Muscle of arm (tissue), 14 donors: Measurements from ENCODE around the gene P2RY11. TPM values are rescaled to one million over a fixed set of nuclear protein-coding genes. Genes with fewer than 3 reads are reported as not detected.

Experiments
- DNase-seq: peaks from one replicate; pipeline ENCODE4 v3.0.0-alpha.2; 2013
- long read RNA-seq, 11 donors: transcript quantifications; one replicate each; lab custom pipeline, GENCODE V29; 2026
- polyA plus RNA-seq, 12 donors: library from polyadenylated mRNA; unstranded; fragments of 120-200 nt; gene quantifications; one replicate each; pipeline ENCODE4 v1.2.1, GENCODE V29; 2013; ENCODE audit not compliant: insufficient read length in 12 of 12

P2RY11 gene, protein sequence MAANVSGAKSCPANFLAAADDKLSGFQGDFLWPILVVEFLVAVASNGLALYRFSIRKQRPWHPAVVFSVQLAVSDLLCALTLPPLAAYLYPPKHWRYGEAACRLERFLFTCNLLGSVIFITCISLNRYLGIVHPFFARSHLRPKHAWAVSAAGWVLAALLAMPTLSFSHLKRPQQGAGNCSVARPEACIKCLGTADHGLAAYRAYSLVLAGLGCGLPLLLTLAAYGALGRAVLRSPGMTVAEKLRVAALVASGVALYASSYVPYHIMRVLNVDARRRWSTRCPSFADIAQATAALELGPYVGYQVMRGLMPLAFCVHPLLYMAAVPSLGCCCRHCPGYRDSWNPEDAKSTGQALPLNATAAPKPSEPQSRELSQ
- polyA plus RNA-seq, result 10 to 100 TPM in 3 of 12 donors, 1 to 10 TPM in 8, not detected in 1; 6.8 to 12.5 (median 8.7) TPM
- long read RNA-seq, donor 1, result 0 reads
- long read RNA-seq, donor 2, result 0 reads
- long read RNA-seq, donor 3, result 0 reads
- long read RNA-seq, donor 4, result 0 reads
- long read RNA-seq, donor 5, result 0 reads
- long read RNA-seq, donor 6, result 0 reads
- long read RNA-seq, donor 7, result 0 reads
- long read RNA-seq, donor 8, result 0 reads
- long read RNA-seq, donor 9, partial matches to known transcripts, result 0 of 1 reads
- long read RNA-seq, donor 9, other reads (novel, unspliced or antisense), result 0 of 1 reads
- long read RNA-seq, donor 10, result 0 reads
- long read RNA-seq, donor 11, partial matches to known transcripts, result 123 of 249 reads
- long read RNA-seq, donor 11, other reads (novel, unspliced or antisense), result 126 of 249 reads

DNA sequence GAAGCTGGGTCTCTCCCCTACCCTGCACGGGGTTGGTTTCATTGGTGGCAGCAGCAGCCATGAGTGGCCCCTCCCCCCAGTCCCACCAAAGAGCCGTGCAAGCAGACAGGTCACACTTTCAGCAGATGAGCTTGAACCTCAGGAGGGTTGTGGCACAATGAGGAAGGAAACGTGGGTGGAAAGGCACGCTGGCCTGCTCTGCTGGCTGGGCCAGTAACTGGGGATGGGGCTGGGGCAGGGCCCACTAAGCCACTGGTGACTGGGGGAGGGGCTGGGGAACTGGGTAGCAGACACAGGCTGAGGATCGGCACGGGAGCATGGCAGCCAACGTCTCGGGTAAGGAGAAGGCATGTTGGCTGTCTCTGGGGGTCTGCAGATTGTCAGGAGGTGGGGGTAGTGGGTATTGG is at the start of gene P2RY11:
TSS of gene P2RY11 (plus strand) at position 289 of the 407 bp plus-strand sequence. CDS start at position 318, 29 bp downstream.
- no peak for DNase-seq

DNA sequence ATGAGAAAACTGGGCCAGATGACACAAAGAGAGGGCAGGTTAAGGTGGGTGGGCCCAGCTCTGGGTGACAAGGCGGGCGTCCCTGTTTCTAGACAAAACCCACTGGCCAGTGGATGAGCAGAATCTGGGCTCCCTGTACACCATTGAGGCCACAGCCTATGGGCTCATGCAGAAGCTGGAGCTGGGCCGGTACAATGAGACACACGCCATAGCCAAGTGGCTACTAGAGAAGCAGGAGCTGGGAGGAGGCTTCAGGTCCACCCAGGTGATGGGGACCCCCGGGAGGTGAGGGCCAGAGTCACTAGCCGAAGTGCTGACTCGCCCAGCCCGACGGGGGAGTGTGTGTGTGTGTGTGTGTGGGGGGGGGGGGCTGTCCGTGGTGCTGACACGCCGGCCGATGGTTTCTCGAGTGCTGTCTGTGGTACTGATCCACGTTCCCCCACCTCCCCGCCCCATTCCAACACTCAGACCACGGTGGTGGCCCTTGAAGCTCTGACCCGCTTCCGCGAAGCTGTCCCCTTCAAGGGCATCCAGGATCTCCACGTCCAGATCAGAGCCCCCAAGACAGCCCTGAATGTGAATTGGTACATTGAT is 49.7 kb upstream of the P2RY11 start:
- DNase-seq, result no peak

DNA sequence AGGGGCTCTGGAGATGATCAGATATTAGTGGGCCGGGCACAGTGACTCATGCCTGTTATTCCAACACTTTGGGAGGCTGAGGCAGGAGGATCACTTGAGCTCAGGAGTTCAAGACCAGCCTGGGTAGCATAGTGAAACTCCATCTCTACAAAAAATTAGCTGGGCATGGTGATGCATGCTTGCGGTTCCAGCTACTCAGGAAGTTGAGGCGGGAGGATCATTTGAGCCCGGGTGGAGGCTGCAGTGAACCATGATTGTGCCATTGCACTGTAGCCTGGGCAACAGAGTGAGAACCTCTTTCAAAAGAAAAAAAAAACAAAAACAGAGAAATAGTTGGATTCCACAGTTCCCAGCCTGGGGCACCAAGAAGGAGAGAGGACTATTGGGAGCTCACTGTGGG is 43.3 kb upstream of the P2RY11 start:
- no peak for DNase-seq

DNA sequence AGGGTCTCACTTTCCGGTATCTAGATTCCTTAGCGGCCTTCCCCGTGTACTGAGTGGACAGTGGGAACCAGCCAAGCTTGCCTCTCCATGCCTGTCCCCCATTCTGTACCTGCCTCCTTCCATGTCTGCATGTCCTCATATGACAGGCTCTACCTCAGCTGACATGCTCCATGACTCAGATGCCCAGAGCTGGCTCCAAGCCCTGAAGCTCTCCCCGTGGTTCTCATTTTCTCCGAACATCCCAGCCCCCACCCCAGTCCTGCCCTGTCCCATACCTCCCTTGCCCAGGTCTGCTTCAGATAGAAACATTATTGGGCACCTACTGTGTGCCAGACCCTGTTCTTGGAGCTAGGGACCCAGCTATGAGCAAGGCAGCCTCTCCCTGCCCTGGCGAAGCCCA is 42.4 kb upstream of the P2RY11 start:
- DNase-seq, result no peak

DNA sequence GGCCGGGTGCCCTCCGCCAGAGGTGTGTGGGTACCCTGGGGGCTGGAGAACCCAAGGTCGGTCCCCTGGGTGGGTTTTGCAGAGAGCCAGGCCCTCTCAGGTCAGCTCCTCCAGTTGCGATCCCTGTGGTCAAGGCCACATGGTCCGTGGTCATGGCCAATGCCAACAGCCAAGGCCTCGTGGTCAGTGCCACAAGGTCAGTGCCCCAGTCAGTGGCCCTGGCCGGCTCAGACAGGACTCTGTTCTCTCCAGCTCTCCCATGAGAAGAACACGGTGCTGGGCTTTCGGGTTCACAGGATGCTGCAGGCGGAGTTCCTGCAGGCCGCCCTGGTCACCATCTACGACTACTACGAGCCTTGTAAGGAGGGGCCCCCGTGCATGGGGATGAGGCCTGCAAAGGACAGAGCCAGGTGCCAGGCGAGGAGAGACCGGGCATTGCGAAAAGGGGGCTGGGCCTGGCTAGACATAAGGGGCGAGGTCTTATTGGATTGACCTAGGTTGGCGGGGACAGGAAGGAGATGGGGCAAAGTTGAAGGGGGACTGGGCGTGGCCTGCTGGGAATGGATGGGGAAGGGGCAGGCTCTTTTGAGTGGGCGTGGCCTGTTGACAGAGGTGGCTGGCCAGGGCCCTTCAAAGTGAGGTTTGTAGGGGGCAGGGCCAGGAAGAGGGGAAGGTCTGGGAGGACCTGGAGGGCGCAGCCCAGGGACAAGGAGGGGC is 40.6 kb upstream of the P2RY11 start:
- no peak for DNase-seq

DNA sequence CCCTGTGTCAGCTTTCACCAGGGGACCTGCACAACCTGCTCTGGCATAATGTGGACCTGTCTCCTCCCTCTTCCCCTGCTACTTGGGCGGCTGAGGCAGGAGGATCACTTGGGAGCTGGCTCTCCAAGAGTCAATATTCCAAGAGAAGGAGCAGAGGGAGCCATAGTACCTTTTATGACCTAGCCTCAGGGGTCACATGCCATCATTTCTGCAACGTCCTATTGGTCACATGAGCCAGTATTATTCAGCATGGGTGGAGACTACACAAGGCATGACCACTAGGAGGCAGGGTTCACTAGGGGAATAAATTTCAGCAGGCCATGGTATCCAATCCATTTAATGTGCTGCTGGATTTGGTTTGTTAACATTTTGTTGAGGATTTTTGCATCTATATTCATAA is 37.3 kb upstream of the P2RY11 start:
- DNase-seq, result no peak

DNA sequence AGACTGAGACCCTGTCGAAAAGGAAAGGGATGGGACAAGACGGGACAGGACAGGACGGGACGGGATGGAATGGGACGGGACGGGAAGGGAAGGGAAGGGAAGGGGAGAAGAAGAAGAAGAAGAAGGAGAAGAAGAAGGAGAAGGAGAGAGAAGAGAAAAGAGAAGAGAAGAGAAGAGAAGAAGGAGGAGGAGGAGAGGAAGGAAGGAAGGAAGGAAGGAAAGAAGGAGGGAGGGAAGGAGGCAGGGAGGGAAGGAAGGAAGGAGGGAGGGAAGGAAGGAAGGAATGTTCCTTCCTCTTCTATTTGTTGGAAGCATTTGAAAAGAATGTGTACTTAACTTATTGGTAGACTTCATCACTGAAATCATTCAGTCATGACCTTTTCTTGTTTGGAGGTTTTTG is 35.0 kb upstream of the P2RY11 start:
- no peak for DNase-seq

DNA sequence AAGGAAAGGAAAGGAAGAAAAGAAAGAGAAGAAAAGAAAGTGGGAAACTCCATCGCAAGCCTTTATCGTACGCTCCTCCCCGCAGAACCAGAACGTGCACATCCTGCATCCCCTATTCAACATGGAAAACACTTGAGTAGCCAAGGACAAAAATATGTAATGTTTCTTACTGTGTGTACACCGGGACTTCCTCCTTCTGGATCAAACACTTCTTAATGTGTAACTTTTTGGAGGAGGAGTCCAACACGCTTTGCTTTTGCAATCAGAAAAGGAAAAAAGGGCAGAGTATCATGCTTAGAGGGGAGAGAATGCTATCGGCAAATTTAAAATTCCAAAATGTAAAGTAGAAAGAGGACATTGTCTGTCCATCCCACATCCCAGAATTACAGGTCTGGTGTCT is 33.2 kb upstream of the P2RY11 start:
- no peak for DNase-seq

DNA sequence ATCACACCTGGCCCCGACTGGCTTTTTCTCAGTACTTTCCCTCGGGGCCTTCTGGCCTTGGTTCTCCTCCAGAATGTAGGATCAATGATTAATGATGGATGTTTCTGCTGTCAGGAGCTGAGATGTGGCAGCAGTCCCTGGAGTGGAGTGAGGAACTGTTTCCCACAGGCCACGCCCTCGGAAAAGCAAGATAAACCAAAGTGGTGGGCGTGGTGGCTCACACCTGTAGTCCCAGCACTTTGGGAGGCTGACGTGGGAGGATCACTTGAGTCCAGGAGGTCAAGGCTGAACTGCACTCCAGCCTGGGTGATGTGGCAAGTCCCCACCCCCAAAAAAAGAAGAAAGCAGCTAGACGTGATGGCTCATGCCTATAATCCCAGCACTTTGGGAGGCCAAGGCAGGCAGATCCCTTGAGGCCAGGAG is 32.5 kb upstream of the P2RY11 start:
- DNase-seq, result no peak

DNA sequence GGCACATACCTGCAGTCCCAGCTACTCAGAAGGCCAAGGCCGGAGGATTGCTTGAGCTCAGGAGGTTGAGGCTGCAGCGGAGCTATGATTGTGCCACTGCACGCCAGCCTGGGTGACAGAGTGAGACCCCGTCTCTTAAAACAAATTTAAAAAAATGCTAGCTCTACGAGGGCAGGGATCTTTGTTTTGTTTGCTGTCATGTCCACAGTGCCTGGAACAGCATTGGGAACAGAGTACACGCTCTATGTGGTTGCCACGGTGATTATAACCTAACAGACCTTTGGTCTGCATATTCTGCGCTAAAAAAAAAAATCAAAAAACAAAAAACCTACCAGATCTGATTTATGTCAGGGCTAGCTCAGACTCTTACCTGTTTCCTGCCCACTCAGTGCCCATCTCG is 27.6 kb upstream of the P2RY11 start:
- no peak for DNase-seq

DNA sequence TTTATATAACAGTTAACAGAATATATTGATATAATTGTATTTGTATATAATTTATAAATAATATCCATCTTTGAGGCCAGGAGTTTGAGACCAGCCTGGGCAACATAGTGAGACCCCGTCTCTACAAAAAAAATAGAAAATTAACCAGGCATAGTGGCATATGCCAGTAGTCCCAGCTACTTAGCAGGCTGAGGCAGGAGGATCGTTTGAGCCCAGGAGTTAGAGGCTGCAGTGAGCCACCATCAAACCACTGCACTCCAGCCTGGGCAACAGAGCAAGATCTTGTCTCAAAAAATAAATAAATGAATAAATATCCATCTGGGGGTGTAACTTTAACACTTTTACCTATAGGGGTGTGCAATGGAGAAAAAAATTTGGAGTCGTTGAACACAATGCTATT is 26.7 kb upstream of the P2RY11 start:
- DNase-seq, result no peak

DNA sequence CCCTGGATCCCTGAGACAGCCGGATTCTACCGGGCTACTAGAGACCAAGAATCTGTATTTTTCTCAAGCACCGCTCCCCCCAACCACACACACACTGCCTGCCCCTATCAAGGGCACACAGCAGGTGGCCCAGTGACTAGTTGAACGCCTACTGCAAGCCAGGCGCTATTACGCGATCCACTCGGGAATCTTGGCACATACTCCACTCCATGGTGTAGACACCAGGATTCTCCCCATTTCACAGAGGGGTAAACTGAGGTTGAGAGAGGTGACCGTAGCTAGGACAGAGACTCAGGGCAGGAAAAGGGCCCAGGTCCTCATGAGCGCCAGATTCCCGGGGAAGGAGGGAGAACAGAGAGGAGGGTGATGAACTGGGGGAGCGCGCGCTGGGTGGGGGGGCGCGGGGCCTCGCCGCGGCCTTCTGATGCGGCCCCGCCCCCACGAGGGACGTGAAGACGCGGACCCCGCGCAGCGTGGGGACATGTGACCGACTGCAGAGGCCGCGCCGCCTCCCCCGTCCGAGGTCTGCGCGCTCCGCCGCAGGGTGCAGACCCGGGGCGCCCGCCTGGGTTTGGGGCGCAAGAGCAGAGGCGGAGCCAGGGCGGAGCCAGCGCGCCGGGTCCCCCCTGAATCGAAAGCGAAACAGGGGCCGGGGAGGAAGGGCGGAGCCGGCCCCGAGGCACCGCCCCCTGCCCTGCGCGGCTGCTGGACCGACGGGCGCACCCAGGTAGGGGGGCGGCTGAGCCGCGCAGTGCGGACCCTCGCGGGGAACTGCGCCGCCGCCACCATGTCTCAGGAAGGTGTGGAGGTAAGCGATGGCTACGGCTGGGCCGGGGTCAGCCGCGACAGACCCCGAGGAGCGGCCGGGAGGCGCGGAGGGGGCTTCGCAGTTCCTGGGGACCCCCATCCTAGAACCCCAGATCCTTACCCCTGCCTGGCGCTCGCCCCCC is 25.6 kb upstream of the P2RY11 start, which contains the start of gene SHFL:
TSS of gene SHFL (plus strand) at position 677 of the 950 bp plus-strand sequence. CDS start at position 788, 111 bp downstream.
- DNase-seq, result peak; percentile 77

DNA sequence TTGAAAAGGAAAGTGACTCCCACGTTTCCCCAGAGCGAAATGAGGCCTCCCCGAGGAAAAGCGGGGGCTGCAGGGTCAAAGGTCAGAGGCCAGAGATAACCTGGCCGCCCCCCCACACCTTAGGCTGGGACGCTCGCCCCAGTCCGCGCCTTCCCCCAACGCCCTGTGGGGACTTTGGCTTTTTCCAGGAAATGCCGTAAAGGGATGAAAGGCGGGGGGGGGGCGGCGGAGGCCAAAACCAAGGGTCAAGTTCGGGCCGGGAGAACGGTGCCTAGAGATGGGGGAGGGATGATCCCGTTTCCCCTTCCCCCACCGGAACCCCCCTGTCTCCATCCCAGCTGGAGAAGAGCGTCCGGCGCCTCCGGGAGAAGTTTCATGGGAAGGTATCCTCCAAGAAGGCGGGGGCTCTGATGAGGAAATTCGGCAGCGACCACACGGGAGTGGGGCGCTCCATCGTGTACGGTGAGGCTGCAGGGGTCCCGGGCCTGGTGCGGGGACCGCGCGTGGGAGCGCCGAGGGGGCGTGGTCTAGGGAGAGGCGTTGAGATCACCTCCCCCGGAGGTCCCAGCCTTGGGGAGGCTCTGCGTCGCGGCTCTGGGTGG is 24.8 kb upstream of the P2RY11 start:
- no peak for DNase-seq

DNA sequence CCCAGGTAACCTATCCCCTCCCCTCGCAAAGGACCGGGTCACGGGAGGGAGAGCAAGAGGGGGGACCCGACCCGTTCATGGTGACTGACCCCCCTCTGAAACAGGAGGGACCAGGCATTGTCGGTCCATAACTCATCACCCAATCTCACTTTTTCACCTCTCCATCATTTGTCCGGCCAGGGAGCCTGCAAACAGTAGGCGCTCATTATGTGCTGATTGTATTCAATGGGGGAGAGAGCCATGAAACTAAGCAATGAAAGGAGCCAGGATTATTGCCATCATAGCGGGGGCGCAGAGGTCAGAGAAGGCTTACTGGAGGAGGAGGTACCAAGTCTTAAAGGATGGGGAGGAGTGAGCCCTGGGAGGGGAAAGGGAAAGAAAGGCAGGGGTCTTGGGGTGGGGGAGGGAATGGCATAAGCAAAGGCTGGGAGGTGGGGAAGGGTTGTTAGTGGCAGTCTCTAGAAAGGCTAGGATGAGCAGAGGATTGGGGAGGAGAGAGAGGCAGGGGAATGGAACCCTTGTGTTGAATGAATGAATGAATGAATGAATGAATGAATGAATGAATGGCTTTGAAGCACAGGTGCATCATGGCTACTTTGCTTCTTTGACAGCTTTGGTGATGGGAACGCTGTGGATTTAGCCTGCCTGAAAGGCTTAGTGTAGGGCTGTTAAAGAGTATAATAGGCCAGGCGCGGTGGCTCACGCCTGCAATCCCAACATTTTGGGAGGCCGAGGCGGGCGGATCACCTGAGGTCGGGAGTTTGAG is 24.0 kb upstream of the P2RY11 start:
- DNase-seq, result no peak

DNA sequence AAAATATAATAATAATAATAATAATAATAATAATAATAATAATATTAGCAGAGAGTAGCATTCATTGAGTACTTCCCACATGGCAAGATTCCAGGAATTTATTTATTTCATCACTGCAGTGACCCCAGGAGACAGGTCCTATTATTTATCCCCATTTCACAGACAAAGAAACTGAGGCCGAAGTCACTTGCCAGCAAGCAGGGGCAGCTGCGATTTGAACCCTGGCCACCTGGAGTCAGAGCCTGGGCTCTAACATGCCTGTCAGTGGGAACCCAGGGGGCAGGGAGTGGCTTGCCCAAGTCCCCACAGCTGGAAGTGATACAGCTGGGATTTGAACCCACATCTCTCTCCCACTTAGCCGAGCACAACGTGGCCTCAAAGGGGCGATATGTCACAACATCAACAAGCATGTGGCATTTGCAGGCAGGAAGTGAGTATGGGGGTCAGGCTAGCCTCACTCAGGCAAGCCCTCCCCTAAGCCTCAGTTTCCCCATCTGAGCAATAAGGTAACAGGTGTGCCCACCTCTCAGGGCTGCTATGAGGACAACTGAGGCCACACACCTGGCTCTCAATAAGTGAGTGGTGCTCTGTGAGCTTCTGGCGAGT is 22.4 kb upstream of the P2RY11 start:
- no peak for DNase-seq

DNA sequence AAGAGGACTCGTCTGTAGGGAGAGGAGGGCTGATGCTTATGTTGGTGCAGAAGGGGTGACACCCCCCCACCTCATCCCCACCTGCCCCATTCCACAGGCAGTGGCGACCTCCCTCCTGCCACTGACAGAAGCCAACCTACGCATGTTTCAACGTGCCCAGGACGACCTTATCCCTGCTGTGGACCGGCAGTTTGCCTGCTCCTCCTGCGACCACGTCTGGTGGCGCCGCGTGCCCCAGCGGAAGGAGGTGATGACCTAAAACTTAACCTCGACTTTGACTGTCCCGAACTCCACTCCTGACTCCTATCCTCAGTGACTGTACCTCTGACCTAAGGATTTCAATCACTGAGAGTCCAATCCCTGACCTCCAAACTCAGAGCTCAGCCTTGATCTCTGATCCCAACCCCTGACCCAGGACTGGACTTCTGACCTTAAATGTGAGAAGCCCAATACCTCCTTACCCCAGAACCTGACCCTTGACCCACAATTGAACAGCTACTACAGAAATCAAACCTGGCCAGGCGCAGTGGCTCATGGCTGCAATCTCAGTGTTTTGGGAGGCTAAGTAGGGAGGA is 21.6 kb upstream of the P2RY11 start:
- no peak for DNase-seq

DNA sequence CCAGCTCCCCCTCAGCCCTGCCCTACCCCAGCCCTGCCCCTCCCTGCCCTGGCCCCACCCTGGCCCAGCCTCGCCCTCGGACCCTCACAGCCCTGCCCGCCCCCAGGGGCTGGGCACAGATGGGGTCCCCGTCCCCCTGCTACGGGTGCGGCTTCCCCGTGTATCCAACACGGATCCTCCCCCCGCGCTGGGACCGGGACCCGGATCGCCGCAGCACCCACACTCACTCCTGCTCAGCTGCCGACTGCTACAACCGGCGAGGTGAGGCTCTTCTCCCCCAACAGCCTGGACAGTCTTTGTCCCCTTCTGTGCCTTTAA is 20.2 kb upstream of the P2RY11 start:
- no peak for DNase-seq

DNA sequence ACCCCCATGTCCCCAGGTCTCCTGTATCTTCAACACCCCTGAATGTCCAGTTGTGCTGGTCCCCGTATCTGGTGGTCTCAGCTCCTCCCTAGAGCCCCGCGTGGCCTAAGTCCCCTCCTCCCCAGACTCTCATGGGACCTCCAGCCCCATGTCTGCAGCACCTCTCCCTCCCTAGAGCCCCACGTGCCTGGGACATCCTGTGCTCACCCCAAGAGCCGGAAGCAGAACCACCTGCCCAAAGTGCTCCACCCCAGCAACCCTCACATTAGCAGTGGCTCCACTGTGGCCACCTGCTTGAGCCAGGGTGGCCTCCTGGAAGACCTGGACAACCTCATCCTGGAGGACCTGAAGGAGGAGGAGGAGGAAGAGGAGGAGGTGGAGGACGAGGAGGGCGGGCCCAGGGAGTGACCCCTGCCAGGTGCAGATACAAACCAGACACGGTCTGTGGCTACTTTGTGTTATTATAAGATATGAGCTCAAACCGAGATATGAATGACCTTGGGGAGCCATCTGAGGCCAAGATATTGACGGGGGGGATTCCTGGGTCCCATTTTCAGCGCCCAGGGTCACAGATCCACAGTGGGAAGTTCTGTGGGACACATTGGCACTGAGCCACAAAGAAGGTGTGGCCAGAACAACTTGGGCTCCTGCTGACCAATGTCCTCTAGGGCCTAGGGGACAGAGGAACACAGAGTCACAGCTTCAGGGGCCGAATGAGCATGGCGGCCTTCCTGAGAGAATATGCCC is 19.4 kb upstream of the P2RY11 start:
- DNase-seq, result no peak
